NB4 (cell line): ENCODE data around the gene HS3ST6.

ENCODE experiments used
- POLR2A ChIP-seq: IDR thresholded peaks from 2 replicates; pipeline ENCODE4 v1.6.1; 2011; ENCODE audit warnings: mild to moderate bottlenecking; ENCODE audit not compliant: insufficient read length; ENCODE audit errors: extremely low read depth
- TF ChIP-seq, protein P1 (sequence below): IDR thresholded peaks from one replicate; pipeline ENCODE4 v1.5.1; 2012; ENCODE audit warnings: low read depth, low read length

DNA sequence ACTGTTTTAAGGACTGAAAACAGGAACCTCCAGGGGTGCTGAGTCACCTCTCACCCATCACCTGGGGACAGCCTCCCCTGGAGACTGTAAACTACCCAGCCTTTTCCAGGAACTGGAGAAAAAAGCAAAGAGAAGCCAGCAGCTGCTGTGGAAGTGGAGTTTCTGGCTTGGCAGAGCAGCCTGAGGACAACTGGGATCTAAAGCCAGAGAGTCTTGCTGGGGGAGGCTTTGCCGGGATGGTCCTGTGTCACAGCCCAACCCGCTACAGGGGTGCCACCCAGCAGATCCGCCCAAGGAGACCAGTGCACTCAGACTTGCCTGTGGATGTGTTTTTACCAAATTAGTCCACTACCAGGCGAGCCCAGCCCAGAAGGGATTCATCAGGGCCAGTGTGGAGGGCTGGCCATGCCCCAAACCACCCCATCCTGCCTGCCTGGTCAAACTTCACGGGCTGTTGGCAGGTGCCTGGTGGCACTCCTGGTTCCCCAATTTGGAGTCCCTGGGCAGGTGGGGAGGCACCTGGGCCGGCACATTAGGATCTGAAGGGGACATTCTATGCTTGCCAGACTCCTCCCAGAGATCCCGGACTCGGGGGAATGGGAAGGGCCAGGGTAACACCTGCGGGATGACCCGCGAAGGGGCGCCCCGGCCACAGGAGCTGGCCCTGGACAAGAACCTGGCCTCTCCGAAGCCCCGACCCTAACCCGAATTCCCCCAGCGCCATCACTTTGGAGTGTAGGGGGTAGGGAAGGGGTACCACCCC lies 24.0 kb upstream of the HS3ST6 start:
- TF ChIP-seq, protein P1, sequence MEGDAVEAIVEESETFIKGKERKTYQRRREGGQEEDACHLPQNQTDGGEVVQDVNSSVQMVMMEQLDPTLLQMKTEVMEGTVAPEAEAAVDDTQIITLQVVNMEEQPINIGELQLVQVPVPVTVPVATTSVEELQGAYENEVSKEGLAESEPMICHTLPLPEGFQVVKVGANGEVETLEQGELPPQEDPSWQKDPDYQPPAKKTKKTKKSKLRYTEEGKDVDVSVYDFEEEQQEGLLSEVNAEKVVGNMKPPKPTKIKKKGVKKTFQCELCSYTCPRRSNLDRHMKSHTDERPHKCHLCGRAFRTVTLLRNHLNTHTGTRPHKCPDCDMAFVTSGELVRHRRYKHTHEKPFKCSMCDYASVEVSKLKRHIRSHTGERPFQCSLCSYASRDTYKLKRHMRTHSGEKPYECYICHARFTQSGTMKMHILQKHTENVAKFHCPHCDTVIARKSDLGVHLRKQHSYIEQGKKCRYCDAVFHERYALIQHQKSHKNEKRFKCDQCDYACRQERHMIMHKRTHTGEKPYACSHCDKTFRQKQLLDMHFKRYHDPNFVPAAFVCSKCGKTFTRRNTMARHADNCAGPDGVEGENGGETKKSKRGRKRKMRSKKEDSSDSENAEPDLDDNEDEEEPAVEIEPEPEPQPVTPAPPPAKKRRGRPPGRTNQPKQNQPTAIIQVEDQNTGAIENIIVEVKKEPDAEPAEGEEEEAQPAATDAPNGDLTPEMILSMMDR = no peak
- no peak for TF ChIP-seq POLR2A
